Kidney epithelial cell (primary cell): ENCODE results near the gene UBASH3B. TPM values are rescaled to one million over a fixed set of nuclear protein-coding genes. Genes with fewer than 3 reads are reported as not detected.
"Not testable (repeated sequence)": the region's sequence is repeated elsewhere in the genome, so short reads cannot be mapped to it uniquely, and the experiment has no call there.

Experiments used
- DNase-seq: peaks from one replicate; pipeline ENCODE4 v3.0.0-alpha.2; 2010; ENCODE audit warnings: low read depth
- H3K27me3 ChIP-seq: 2 replicates; pipeline ENCODE4 v1.6.0; 2011; ENCODE audit warnings: low read length; ENCODE audit not compliant: control insufficient read depth, insufficient read depth
- H3K36me3 ChIP-seq: 2 replicates; pipeline ENCODE4 v1.5.1; 2011; ENCODE audit warnings: low read length; ENCODE audit not compliant: control insufficient read depth, insufficient read depth
- H3K4me3 ChIP-seq: 2 replicates; pipeline ENCODE4 v1.5.1; 2011; ENCODE audit warnings: low read depth, mild to moderate bottlenecking, control low read depth, low read length
- total RNA-seq: library from RNA; depleted of rRNA; stranded (reverse); fragments of >200 nt; gene quantifications from 2 replicates; pipeline ENCODE4 v1.2.3, GENCODE V29; 2015
- TF ChIP-seq, protein P1 (sequence below): IDR thresholded peaks from 2 replicates; pipeline ENCODE4 v1.5.1; 2011; ENCODE audit warnings: mild to moderate bottlenecking, moderate library complexity, low read length, control low read depth, inconsistent platforms; ENCODE audit not compliant: insufficient read depth, poor library complexity, severe bottlenecking

Gene UBASH3B
- total RNA-seq, 1 donor from 2014 or later, result 32.0 TPM

DNA sequence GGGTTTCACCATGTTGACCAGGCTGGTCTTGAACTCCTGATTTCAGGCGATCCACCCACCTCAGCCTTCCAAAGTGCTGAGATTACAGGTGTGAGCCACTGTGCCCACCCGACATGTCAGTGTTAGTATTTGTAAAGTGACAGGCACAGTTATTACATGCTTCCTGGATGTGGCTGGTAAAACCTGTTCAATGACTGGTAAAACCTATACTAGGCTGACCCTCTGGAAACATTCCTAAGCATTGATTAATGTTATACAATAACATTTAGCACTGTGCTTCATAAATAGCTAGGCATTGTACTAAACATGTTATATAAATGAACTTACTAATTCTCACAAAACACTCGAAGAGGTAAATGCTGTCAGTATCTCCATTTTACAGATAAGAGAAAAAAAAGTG lies 206.1 kb downstream of the UBASH3B start:
- no peak overlapping the region for H3K4me3 ChIP-seq
- H3K36me3 ChIP-seq, result no peaks in the 10 kb centered on the region
- no peak for DNase-seq
- H3K27me3 ChIP-seq, result no peaks in the 10 kb centered on the region
- TF ChIP-seq, protein P1, sequence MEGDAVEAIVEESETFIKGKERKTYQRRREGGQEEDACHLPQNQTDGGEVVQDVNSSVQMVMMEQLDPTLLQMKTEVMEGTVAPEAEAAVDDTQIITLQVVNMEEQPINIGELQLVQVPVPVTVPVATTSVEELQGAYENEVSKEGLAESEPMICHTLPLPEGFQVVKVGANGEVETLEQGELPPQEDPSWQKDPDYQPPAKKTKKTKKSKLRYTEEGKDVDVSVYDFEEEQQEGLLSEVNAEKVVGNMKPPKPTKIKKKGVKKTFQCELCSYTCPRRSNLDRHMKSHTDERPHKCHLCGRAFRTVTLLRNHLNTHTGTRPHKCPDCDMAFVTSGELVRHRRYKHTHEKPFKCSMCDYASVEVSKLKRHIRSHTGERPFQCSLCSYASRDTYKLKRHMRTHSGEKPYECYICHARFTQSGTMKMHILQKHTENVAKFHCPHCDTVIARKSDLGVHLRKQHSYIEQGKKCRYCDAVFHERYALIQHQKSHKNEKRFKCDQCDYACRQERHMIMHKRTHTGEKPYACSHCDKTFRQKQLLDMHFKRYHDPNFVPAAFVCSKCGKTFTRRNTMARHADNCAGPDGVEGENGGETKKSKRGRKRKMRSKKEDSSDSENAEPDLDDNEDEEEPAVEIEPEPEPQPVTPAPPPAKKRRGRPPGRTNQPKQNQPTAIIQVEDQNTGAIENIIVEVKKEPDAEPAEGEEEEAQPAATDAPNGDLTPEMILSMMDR, result no peak

DNA sequence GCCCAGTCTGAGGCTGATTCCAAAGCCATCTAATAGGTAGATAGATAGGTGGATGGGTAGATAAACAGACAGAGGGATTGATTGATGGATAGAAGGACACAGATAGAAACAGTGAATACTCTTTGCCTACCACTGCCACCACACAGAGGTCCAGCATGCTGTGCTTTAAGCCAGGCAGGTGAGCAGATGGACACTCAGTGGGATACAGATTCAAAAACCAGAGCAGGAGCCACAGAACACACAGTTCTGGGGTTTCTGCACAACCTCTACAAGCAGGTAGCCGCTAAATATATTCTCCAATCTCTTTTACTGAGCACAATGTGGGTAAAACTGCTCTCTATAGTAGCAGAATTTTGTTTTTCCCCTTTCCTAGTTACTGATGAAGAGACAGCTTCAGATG lies 206.6 kb downstream of the UBASH3B start:
- TF ChIP-seq, protein P1, result no peak
- Histone ChIP-seq H3K36me3 (no peaks in the 10 kb centered on the region), H3K4me3 (no peak overlapping the region), H3K27me3 (no peaks in the 10 kb centered on the region)
- no peak for DNase-seq

DNA sequence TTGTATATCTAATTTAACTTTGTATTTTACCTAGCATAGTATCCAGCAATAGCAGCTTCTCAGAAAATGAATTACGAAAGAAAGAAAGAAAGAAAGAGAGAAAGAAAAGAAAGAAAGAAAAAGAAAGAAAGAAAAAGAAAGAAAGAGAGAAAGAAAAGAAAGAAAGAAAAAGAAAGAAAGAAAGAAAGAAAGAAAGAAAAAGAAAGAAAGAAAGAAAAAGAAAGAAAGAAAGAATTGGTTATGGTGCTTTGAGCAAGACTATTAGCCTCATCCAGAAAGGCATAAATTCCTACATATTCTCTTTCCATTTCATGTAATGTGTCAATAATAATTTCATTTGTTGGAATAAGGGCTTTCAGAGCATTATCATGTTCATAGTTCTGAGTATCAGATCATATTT lies 207.6 kb downstream of the UBASH3B start:
- H3K27me3 ChIP-seq, H3K36me3 ChIP-seq, H3K4me3 ChIP-seq, DNase-seq: not testable (repeated sequence)

DNA sequence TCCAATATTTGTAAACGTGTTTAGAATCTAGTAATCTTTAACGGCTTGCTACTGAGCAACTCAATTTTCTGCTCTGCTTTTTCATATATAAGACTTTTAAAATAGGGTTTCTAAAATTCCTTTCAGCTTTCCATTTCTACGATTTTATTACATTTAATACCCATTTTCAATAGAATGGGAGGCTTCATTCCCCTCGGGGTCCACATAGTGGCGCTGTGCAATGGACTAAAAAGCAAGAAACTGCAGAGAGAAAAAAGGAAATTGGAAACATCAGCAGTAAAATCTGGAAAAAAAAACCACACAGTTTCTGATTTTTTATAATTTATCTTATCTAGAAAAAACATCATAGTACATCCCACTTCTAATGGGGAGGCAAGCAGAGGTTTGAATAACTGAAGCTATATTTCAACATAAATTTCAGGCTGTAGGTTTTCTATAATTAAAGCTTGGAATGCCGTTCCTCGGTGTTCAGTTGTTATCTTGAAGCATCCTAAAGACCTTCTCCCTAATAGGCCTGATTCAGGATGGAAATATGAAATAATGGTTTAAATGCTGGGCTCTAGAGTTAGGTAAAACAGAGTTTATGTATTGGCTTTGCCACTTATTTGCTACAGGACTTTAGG lies 208.3 kb downstream of the UBASH3B start:
- H3K4me3 ChIP-seq, result no peak overlapping the region
- no peak for DNase-seq
- TF ChIP-seq, protein P1, result peak; percentile 90
- no peaks in the 10 kb centered on the region for H3K27me3 ChIP-seq
- H3K36me3 ChIP-seq, result no peaks in the 10 kb centered on the region

Other genes with a start within 250 kb of the UBASH3B start
- gene CRTAM, start 182.8 kb downstream of the UBASH3B start, total RNA-seq, result 0.55 TPM in 1 of 2 replicates, not detected in the other
- gene JHY, start 227.0 kb downstream of the UBASH3B start, total RNA-seq, result 3.4 and 3.6 TPM in 2 replicates